IPS DF 6.9 (cell line): Measurements from ENCODE around the gene LZTFL1.

ENCODE experiments used
- DNase-seq: peaks from one replicate; pipeline ENCODE4 v3.0.0-alpha.2; 2013; ENCODE audit warnings: low read depth, low spot score
- H3K27ac ChIP-seq: one replicate; pipeline ENCODE4 v1.5.1; 2013; ENCODE audit warnings: low read length, control low read depth
- H3K27me3 ChIP-seq: 2 replicates; pipeline ENCODE4 v1.6.1; 2013; ENCODE audit warnings: mild to moderate bottlenecking, low read length; ENCODE audit not compliant: control insufficient read depth, insufficient read depth
- H3K36me3 ChIP-seq: 2 replicates; pipeline ENCODE4 v1.6.1; 2013; ENCODE audit warnings: low read length; ENCODE audit not compliant: control insufficient read depth, insufficient read depth
- H3K4me1 ChIP-seq: 2 replicates; pipeline ENCODE4 v1.6.1; 2013; ENCODE audit warnings: low read length; ENCODE audit not compliant: control insufficient read depth, insufficient read depth
- H3K4me3 ChIP-seq: 2 replicates; pipeline ENCODE4 v1.5.1; 2013; ENCODE audit warnings: mild to moderate bottlenecking, low read length
- H3K9me3 ChIP-seq: 2 replicates; pipeline ENCODE4 v1.6.1; 2013; ENCODE audit warnings: low read length, inconsistent platforms; ENCODE audit not compliant: control insufficient read depth, insufficient read depth
- WGBS: extraction: QIAGEN DNeasy Blood & Tissue Kit; methylation state at CpG from one replicate; pipeline ENCODE4 v1.1.7; 2013; ENCODE audit warnings: mixed read lengths, missing lambda C conversion rate; ENCODE audit not compliant: insufficient read length, insufficient coverage; 5-methylcytosine and 5-hydroxymethylcytosine counted together

The LZTFL1 gene

DNA sequence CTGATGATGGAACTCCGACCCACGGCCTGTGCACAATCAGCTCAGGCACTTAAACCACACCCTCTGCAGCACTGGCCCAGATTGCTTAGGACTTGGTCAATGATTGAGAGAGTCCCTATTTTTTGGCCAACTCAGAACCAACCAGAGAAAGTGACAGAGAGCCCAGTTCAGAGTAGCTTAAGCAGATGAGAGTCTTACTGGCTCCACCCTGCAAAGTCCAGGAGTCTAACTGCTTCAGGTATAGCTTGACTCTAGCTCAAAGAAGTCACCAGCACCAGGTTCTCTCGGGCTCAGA is 65.7 kb downstream of the LZTFL1 start:
- Histone ChIP-seq H3K36me3 (no peaks in the 10 kb centered on the region), H3K27me3 (no peaks in the 10 kb centered on the region), H3K4me1 (peaks cover 1% of the 10 kb centered on the region; the same call in 1 of the 2 replicates), H3K27ac (no peak overlapping the region), H3K4me3 (no peak overlapping the region), H3K9me3 (no peaks in the 10 kb centered on the region)
- no peak for DNase-seq
- no CpG with 5 or more reads among the region's 3 CpGs for WGBS

DNA sequence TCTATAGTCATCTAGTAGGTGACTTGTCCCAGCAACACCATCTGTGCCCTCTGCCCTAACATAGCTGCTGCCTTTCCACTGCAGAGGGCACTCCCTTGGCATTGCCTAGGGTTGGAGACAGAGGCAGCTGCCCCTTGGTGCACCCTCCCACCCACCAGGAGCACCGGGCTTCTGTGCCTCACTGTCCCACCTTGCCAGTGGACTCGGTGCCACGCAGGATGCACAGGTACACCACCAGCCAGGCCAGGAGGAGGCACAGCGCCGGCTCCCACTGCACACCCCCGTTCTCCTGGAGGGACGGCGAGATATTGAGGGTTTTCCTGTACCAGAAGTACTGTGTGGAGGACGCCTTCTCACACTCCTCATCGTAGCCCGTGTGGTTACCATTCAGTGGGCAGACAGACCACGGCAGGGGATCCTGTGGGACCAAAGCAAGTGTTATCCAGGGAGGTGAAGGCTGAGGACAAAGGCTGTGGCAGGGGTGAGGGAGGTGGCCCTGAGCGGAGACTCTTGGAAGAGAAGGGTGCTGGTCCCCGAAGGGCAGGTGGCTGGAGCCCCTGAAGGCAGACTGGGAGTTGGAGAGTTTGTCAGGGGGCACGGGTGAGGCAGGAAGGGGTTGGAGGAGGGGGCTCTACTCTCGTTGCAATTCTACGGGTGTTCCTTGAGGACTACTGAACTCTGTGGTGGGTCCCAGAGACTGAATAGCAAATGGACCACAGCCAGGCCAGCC is 66.2 kb downstream of the LZTFL1 start:
- WGBS: no CpG with 5 or more reads among the region's 17 CpGs
- Histone ChIP-seq H3K27me3 (no peaks in the 10 kb centered on the region), H3K27ac (no peak overlapping the region), H3K36me3 (no peaks in the 10 kb centered on the region), H3K9me3 (no peaks in the 10 kb centered on the region), H3K4me1 (peaks cover 1% of the 10 kb centered on the region; the same call in 1 of the 2 replicates), H3K4me3 (no peak overlapping the region)
- no peak for DNase-seq

DNA sequence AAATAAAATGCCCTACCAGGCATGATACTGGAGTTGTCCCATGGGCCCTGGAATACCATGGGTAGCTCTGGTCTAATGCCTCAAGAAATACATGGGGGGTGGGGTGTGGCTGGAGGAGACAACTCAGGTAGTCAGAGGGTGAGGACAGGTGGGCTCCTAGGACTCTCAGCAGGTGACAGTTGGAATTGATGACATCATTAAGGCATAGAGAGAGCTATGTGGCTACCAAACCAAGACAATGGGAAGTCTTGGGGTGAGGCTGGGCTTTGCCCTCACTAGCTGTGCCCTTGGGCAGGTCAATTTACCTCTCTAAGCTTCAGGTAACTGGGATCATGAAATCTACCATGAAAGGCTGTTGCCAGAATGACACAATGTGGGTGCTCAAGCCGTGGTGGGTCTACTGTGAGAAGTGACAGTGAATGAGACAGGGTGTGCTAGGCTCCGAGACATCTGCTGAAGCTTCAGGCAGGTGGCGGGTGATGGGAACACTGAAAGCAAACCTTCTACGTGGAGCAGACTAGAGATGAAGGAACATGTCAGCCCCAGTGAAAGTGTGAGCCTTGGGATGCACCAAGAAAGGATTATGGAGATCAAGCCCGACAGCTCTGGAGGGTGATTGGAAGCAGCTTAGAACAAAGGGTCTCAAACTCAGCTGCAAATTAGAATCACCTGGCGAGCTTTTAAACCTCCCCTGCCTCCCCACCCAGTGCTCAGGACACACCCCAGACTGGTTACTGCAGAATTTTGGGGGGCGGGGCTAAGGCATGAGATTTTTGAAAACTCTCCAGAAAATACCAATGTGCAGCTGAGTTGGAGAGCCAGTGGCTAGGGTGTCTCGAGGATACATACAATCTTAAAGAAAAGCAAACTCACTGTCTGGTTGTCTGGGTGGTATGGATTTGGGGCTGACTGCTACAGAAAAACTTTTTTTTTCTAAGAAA is 67.1 kb downstream of the LZTFL1 start:
- no CpG with 5 or more reads among the region's 8 CpGs for WGBS
- Histone ChIP-seq H3K9me3 (no peaks in the 10 kb centered on the region), H3K36me3 (no peaks in the 10 kb centered on the region), H3K4me3 (no peak overlapping the region), H3K27ac (no peak overlapping the region), H3K27me3 (no peaks in the 10 kb centered on the region), H3K4me1 (peaks cover 1% of the 10 kb centered on the region; the same call in 1 of the 2 replicates)
- DNase-seq: no peak

DNA sequence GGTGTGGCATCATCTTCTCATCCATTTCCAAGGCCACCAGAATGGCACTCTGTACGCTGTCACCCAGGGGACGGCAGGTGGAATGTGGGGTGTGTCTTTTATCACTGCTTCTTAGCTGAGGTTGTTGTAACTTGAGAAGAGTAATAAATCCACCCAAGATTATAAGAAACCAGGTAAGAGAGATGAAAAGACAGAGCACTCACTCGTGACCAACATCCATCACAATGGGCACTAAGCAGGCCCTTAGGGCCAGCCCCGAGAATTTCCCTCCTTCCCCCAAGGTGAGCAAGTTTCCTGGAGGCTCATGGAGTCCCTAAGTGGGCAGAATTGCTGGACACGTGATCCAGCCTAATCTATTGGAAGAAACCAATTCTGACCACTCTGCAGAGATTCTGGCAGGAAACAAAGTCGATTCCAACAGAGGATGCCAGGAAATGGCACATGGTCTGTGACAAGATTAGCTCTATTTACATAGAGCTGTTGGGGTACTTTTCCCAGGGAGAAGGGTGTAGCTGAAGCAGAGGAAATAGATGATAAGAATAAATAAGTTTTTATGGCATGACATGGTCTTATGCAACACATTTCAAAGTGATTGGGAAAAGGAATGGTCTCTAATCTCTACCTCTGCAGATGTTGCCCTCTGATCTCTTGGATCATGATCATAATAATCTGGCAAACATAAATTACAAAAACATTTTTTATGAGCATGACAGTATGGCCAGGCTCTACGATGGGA is 68.0 kb downstream of the LZTFL1 start:
- no peaks in the 10 kb centered on the region; the same call in 1 of the 2 replicates for H3K4me1 ChIP-seq
- no peak overlapping the region for H3K4me3 ChIP-seq
- H3K27ac ChIP-seq: no peak overlapping the region
- DNase-seq: no peak
- H3K36me3 ChIP-seq: no peaks in the 10 kb centered on the region
- no peaks in the 10 kb centered on the region for H3K9me3 ChIP-seq
- no CpG with 5 or more reads among the region's 7 CpGs for WGBS
- no peaks in the 10 kb centered on the region for H3K27me3 ChIP-seq
